Mesothelial cell of epicardium (in vitro differentiated cells): ENCODE results near the gene C11orf97. TPM values are rescaled to one million over a fixed set of nuclear protein-coding genes. Genes with fewer than 3 reads are reported as not detected.
"Not testable (repeated sequence)": the region's sequence is repeated elsewhere in the genome, so short reads cannot be mapped to it uniquely, and the experiment has no call there.

Source experiments
- DNase-seq, 2 experiments: peaks; one replicate each; pipeline ENCODE4 v3.0.0; 2021; ENCODE audit warnings: low spot score in 2 of 2; ENCODE audit not compliant: unreplicated experiment in 2 of 2
- H3K27ac Mint-ChIP-seq: 2 replicates; pipeline ENCODE4 v1.8.0; 2021; ENCODE audit warnings: mixed read lengths
- H3K27me3 Mint-ChIP-seq: 2 replicates; pipeline ENCODE4 v1.8.0; 2021; ENCODE audit warnings: low read depth, mixed read lengths
- H3K36me3 Mint-ChIP-seq: 2 replicates; pipeline ENCODE4 v1.8.0; 2021; ENCODE audit warnings: mixed read lengths
- H3K4me1 Mint-ChIP-seq: 2 replicates; pipeline ENCODE4 v1.8.0; 2021; ENCODE audit warnings: mixed read lengths
- H3K4me3 Mint-ChIP-seq: 2 replicates; pipeline ENCODE4 v1.8.0; 2021; ENCODE audit warnings: mild to moderate bottlenecking, moderate library complexity, mixed read lengths
- H3K9me3 Mint-ChIP-seq: 2 replicates; pipeline ENCODE4 v1.8.0; 2021; ENCODE audit warnings: mixed read lengths
- microRNA-seq: library from miRNA; unstranded; fragments of <30 nt; microRNA quantifications from one replicate; pipeline ENCODE4 v1.2.0, GENCODE V29; 2021; ENCODE audit warnings: inconsistent platforms, mixed read lengths
- total RNA-seq: library from RNA; stranded (reverse); gene quantifications from 3 replicates; pipeline ENCODE4 v1.2.1, GENCODE V29; 2021
- TF ChIP-seq, protein P1 (sequence below): fragments of 200-600 bp; sonication (generic); IDR thresholded peaks from one replicate; pipeline ENCODE4 v1.5.0; 2021; ENCODE audit warnings: antibody characterized with exemption; ENCODE audit not compliant: unreplicated experiment

Gene C11orf97
- total RNA-seq, 1 donor from 2014 or later, result not detected

DNA sequence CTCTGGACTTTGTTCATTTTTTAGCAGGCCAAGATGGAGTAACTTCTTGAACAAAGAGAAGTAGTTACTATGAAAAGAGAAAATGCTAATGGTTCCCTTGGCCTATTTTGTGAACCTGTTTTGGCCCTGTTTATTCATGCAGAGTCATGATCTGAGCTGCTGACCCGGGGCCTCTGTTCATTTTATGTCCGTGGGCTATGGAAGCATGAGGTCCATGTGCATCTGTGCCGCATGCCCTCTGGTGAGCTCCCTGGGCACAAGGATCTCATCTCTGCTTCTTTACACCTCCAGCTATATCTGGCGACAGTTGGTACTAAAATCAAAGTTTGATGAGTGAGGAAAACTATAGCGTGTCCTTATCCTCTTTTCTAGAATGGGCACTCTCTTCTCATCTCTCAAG is 55.9 kb downstream of the C11orf97 start:
- H3K4me1 Mint-ChIP-seq, result peaks cover 2% of the 10 kb centered on the region
- no peaks in the 10 kb centered on the region for H3K9me3 Mint-ChIP-seq
- H3K27ac Mint-ChIP-seq, result no peak overlapping the region
- no peak for DNase-seq
- TF ChIP-seq, protein P1, sequence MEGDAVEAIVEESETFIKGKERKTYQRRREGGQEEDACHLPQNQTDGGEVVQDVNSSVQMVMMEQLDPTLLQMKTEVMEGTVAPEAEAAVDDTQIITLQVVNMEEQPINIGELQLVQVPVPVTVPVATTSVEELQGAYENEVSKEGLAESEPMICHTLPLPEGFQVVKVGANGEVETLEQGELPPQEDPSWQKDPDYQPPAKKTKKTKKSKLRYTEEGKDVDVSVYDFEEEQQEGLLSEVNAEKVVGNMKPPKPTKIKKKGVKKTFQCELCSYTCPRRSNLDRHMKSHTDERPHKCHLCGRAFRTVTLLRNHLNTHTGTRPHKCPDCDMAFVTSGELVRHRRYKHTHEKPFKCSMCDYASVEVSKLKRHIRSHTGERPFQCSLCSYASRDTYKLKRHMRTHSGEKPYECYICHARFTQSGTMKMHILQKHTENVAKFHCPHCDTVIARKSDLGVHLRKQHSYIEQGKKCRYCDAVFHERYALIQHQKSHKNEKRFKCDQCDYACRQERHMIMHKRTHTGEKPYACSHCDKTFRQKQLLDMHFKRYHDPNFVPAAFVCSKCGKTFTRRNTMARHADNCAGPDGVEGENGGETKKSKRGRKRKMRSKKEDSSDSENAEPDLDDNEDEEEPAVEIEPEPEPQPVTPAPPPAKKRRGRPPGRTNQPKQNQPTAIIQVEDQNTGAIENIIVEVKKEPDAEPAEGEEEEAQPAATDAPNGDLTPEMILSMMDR, result no peak
- H3K27me3 Mint-ChIP-seq, result no peaks in the 10 kb centered on the region
- no peak overlapping the region for H3K4me3 Mint-ChIP-seq
- H3K36me3 Mint-ChIP-seq, result no peaks in the 10 kb centered on the region

GRCh38 chr11:94568717-94569116 is 56.5 kb downstream of the C11orf97 start:
- no peak for DNase-seq
- Mint-ChIP-seq H3K9me3 (no peaks in the 10 kb centered on the region), H3K27me3 (no peaks in the 10 kb centered on the region), H3K4me3 (no peak overlapping the region), H3K27ac (no peak overlapping the region), H3K4me1 (peaks cover 2% of the 10 kb centered on the region), H3K36me3 (no peaks in the 10 kb centered on the region)
- TF ChIP-seq, protein P1, result no peak

DNA sequence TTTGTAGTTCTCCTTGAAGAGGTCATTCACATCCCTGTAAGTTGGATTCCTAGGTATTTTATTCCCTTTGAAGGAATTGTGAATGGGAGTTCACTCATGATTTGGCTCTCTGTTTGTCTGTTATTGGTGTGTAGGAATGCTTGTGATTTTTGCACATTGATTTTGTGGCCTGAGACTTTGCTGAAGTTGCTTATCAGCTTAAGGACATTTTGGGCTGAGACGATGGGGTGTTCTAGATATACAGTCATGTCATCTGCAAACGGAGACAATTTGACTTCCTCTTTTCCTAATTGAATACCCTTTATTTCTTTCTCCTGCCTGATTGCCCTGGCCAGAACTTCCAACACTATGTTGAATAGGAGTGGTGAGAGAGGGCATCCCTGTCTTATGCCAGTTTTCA is 60.7 kb downstream of the C11orf97 start:
- H3K9me3 Mint-ChIP-seq, H3K27ac Mint-ChIP-seq, DNase-seq, H3K27me3 Mint-ChIP-seq, H3K4me3 Mint-ChIP-seq, H3K36me3 Mint-ChIP-seq: not testable (repeated sequence)
- H3K4me1 Mint-ChIP-seq, result peaks cover 18% of the 10 kb centered on the region

DNA sequence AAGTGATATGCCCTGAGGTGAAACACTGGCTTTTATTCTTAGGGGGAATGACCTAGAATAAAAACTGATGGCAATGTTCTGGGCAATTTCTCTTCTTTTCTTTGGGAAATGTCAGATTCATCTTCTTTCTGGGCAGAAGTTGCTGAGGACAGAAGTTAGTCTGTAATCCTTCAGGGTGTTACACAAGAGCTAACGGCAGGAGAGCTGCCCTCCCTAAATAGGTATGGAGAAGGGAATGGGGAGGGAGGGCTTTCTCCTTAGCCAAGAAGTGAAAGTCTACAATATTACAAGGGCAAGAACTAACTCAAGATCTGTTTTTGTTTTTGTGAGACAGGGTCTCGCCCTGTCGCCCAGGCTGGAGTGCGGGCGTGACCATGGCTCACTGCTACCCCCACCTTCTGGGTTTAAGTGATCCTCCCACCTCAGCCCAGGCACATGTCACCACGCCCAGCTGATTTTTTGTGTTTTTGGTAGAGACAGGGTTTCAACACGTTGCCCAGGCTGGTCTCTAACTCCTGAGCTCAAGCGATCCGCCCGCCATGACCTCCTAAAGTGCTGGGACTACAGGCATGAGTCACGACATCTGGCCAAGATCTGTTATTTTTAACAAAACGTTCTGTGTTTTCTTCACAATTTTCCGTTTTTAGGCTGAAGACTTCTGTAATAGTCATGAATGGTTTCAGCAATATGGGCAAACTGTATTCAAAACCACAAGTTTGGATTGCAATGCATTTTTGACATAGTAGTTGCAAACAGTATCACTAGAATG is 62.1 kb downstream of the C11orf97 start:
- no peak overlapping the region for H3K4me3 Mint-ChIP-seq
- H3K9me3 Mint-ChIP-seq, result no peaks in the 10 kb centered on the region

DNA sequence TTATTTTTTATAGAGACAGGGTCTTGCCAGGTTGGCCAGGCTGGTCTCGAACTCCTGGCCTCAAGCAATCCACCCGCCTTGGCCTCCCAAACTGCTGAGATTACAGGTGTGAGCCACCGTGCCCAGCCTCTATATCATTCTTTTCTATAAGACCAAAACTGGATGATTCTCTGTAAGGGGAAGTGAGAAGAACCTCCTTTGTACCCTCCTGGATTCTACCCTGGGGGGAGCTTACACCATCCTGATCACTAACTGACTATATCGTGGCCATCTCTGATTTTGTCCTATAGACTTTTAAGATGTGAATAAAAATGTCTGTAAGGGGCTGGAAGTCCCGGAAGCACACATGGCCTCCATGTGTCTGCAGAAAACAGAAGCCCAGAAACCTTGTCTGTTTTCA is 64.0 kb downstream of the C11orf97 start:
- TF ChIP-seq, protein P1, result no peak
- Mint-ChIP-seq H3K4me3 (no peak overlapping the region), H3K9me3 (no peaks in the 10 kb centered on the region)

More for the DNA sequence above, 62.1 kb downstream of the C11orf97 start:
- Mint-ChIP-seq H3K27ac (peak overlapping the region; percentile 75), H3K27me3 (no peaks in the 10 kb centered on the region), H3K36me3 (no peaks in the 10 kb centered on the region), H3K4me1 (peaks cover 23% of the 10 kb centered on the region)
- TF ChIP-seq, protein P1, result no peak
- DNase-seq, result no peak

GRCh38 chr11:94577841-94578240 is 65.6 kb downstream of the C11orf97 start:
- no peaks in the 10 kb centered on the region for H3K27me3 Mint-ChIP-seq
- peaks cover 23% of the 10 kb centered on the region for H3K4me1 Mint-ChIP-seq
- H3K27ac Mint-ChIP-seq, result no peak overlapping the region
- H3K4me3 Mint-ChIP-seq, result no peak overlapping the region
- no peaks in the 10 kb centered on the region for H3K36me3 Mint-ChIP-seq
- DNase-seq, result no peak
- H3K9me3 Mint-ChIP-seq, result no peaks in the 10 kb centered on the region
- TF ChIP-seq, protein P1, result no peak

More for the DNA sequence above, 64.0 kb downstream of the C11orf97 start:
- Mint-ChIP-seq H3K36me3 (no peaks in the 10 kb centered on the region), H3K27me3 (no peaks in the 10 kb centered on the region), H3K4me1 (peaks cover 23% of the 10 kb centered on the region), H3K27ac (peak overlapping the region; percentile 43)
- DNase-seq, result no peak

Small RNA genes within 50 kb of the gene (microRNA-seq; reads per million reads assigned to microRNA genes)
- 14.1 reads per million, percentile 38 among the genes with 10 or more reads in this experiment for gene MIR548L

Other genes starting within 250 kb of the C11orf97 start
- gene IZUMO1R, start 207.9 kb upstream of the C11orf97 start, total RNA-seq, result not detected in 3 replicates
- gene GPR83, start 111.0 kb upstream of the C11orf97 start, total RNA-seq, result 0.09 to 0.18 TPM (median 0.11 TPM) in 3 replicates
- gene MRE11, start 18.6 kb upstream of the C11orf97 start, total RNA-seq, result 36.4 to 39.4 TPM (median 39.2 TPM) in 3 replicates
- gene ANKRD49, start 18.5 kb upstream of the C11orf97 start, total RNA-seq, result 16.6 to 18.9 TPM (median 16.6 TPM) in 3 replicates
- 12.9 to 14.0 TPM (median 12.9 TPM) in 3 replicates for gene FUT4, start 31.5 kb downstream of the C11orf97 start, total RNA-seq
- 4.1 to 5.0 TPM (median 4.9 TPM) in 3 replicates for gene PIWIL4, start 54.9 kb downstream of the C11orf97 start, total RNA-seq